Muscle of arm (tissue), 12 donors: ENCODE measurements around the gene TRIM32. TPM values are rescaled to one million over a fixed set of nuclear protein-coding genes. Genes with fewer than 3 reads are reported as not detected.
"Not testable (repeated sequence)": the region's sequence is repeated elsewhere in the genome, so short reads cannot be mapped to it uniquely, and the experiment has no call there.

Source experiments
- DNase-seq: peaks from one replicate; pipeline ENCODE4 v3.0.0-alpha.2; 2013
- polyA plus RNA-seq, 12 donors: library from polyadenylated mRNA; unstranded; fragments of 120-200 nt; gene quantifications; one replicate each; pipeline ENCODE4 v1.2.1, GENCODE V29; 2013; ENCODE audit not compliant: insufficient read length in 12 of 12

Gene TRIM32
- polyA plus RNA-seq, 12 donors: 11.1 to 16.3 (median 12.6) TPM; not detected in 1

DNA sequence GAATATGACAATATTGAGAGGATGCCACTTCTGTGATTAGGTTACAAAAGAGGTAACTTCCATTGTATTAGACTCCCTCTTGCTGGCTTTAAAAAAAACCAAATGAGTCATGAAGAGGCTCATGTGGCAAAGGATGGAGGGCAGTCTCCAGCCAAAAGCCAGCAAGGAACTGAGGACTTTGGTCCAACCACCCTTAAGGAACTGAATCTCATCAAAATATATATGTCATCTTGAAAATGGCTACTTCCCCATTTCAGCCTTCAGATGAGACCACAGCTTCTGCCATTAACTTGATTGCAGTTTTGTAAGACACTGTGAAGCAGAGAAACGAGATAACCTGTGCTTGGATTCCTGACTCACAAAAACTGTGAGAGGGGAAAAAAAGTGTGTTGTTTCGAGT lies 15.5 kb upstream of the TRIM32 start:
- DNase-seq: no peak

DNA sequence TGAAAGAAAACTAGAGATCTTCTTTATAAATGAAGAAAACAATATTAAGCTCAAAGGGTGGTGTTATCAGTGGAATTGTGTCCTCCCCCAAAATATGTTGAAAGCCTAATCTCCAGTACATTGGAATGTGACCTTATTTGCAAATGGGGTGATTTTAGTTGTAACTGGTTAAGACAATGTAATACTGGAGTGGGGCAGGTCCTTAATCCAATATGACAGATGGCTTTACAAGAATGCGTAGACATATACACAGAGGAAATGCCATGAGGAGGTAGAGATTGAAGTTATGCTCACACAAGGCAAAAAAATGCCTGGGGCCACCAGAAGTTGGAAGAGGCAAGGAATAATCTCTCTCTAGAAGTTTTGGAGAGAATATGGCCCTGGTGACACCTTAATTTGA lies 13.7 kb upstream of the TRIM32 start:
- DNase-seq: no peak

DNA sequence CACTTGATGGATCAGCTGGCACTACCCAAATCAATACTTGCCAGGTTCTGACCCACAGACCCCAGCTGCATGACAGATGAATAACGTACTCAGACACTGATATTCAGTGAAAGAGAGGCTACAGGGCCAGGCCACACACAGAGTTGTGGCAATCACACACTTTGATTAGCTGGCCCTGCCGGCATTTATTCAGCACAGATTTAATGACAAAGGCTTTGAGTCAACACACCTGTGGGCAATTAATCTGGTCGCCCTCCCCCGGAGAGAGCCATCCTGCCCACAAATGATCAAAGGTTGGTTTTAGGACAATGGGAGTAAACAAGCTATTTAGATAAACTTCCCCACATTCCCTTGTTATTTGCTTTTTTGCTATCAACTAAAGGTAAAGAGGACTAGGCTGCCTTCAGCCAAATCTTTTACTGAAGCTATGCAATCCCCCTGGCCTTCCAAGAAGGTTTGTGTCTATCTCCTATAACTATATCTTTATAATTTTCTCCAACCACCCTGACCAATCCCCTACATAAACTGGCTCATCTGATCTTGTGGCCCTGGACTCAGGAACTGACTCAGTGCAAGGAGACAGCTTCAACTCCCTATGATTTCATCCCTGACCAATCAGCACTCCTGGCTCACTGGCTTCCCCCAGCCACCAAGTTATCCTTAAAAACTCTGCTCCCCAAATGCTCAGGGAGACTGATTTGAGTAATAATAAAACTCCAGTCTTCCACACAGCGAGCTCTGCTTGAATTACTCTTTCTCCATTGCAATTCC lies 12.7 kb upstream of the TRIM32 start:
- no peak for DNase-seq

DNA sequence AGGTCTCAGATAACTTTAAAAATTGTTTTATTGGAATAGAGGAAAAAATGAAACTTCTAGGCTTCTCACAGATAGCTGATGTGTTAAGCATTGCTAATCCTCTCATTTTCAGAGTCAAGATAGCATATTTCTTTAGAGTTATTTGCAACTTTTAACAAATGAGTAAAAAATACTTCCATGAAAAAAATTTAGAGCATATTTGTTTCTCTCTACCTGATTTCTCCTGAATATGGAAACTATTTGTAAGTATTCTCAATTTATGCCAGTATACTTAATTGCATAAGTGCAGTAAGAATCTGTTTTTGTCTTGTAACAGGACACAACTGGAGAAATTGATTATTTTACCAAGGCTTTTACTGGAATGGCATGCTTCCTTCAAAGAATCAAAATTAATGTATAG lies 3.6 kb upstream of the TRIM32 start:
- DNase-seq: no peak

DNA sequence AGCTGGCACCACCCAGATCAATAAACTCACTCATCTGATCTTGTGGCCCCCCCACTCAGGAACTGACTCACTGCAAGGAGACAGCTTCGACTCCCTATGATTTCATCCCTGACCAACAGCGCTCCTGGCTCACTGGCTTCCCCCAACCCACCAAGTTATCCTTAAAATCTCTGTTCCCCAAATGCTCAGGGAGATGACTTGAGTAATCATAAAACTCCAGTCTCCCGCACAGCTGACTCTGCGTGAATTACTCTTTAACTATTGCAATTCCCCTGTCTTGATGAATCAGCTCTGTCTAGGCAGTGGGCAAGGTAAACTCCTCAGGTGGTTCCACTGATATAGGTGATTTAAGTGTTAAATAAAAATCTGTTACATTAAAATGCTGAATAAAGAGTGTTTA lies 1.9 kb upstream of the TRIM32 start:
- no peak for DNase-seq

DNA sequence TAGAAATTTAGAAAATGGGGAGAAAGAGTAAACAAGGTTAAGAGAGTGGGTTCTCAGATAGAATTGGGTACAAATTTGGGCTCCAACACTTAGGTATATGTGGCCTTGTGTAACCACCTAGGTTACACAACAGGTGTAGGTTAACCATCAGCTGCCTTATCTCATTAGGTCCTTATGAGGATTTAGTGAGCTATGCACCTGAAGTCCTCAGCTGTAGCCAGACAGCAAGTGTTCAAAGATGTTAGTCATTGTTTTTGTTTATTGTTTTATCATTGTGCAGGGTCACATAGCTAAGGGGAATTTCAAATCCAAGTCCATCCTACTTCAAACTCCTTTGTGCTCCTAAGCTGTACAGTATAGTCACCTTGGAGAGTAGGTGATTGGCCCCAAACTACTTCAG lies 970 bp upstream of the TRIM32 start:
- DNase-seq: no peak

DNA sequence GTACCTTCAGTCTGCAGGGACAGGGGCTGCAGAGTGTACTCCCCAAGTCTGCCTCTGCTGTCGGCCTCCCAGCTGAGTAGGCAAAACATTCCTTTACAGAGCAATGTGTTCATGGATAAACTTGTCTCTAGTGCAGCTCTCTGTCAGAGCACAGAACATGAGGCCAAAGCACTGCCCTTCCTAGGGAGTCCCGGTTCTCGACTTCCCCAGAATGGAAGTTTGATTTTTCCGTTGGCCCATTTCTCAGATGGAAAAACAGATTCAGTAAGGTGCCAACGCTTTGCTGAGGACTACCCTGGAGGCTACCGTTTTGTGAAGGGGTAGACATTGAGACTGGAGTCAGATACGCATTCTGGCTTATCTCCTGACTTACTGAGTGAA lies 422 bp upstream of the TRIM32 start:
- no peak for DNase-seq

DNA sequence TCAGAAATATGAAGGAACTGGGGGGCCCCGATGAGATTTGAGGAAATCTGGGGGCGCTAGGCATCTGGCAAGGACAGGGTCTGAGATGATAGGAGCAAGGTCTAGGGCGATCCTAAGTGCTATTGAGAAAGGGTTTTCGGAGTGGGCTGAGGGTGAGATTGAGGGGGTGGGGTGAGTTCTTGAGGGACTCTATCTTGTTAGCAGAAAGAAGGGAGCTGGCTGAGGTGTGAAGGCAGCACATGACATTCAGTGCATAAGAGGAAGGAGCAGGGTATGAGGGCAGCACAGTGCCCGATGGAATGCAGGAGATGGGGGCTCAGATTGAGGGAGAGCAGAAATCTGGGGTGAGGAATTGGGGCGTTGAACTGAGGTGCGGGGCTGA lies 640 bp downstream of the TRIM32 start:
- DNase-seq: no peak

DNA sequence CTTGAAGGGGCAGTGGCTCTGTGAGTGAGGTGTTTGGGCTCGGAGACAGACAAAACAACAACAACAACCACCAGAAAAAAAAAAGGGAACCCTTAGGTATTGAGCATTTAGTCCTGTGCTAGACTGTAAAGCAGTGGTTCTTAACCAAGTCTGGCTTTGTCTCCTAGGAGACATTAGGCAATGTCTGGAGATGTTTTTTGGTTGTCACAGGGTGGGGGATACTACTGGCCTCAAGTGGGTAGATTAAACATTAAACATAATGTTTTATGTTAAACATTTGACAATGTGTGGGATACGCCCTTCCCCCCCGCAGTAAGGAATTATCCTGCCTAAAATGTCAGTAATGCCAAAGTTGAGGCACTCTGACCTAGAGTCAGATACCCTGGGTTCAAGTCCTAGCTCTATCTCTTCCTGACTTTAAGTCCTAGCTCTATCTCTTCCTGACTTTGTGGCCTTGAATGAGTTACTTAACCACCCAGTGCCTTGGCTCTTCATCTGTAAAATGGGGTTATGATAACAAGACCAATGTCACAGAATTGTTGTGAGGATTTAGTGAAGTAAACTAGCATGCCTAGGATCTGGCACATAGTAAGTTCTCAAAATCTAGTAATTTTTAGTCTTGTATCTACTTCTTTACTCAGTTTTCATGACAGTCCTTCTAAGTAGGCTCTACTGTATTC lies 1.8 kb downstream of the TRIM32 start:
- no peak for DNase-seq

DNA sequence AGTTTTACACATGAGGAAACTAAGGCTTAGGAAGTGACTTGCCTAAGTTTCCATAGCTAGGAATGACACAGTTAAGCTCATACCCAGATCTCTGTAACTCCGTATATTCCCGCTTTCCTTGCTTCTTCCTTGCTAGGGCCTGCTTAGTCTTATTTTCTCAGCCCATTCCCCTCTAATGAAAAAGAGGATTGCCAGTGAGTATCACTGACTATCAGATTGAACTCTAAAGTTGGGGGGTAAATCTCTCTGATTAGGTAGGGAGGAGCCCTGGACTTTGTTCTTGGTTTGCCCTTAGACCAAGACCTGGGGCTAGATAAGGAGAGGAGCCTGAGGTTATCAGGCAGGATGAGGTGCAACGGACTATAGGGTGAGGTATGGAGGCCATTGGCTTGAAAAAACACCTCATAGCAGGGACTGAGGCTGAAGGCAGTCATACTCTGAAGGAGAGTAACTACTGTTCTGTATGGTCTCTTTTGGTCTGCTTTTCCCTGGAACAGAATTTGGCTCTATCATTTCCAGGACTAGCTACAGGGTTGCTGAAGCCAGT lies 2.5 kb downstream of the TRIM32 start:
- no peak for DNase-seq

DNA sequence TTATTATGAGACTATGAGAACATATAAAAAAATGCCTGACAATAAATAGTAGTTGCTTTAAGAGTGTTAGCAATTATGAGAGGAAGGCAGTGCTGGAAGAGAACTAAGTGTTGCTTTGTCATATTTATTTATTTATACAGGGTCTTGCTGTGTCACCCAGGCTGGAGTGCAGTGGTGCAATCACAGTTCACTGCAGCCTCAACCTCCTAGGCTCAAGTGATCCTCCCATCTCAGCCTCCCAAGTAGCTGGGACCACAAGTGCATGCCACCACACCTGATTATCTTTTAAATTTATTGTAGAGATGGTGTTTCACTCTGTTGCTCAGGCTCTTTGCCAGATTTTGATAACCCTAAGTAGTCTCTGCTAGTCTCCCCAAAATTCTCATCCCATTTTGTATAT lies 3.7 kb downstream of the TRIM32 start:
- not testable (repeated sequence) for DNase-seq

DNA sequence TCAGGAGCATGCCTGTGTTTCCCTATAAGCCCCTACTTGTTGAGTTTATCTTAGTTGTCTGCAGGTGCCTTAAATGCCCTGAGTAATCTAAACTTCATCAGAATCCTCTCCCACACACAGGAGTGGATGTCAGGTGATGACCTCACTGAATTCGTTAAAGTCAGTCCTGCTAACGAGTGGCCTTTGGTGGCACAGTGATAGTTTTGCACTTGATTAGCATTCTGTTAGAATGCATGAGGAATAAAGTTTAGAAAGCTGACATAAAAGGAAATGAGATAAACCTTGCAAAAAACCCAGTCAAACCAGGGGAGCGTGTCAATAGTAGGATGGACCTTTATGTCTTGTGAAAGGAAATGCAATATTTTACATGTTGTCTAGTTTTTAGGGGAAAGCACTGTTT lies 4.5 kb downstream of the TRIM32 start:
- DNase-seq: no peak

DNA sequence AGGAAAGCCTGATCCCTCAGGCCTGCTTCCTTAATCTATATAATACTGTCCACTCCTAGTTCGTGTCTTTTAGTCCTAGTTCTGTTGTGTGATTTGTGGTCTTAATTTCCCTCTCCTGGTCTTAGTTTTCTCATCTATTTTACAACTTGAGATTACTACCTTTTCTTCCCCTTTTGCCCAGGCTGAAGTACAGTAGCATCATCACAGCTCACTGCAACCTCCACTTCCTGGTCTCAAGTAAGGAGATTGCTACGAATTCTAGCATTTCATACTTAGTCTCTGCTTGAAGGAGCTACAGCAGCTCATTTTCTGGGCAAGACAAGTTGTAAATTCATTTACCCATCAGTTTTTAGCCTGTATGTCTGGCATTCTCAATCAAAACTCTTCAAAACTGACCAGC lies 5.5 kb downstream of the TRIM32 start:
- no peak for DNase-seq

DNA sequence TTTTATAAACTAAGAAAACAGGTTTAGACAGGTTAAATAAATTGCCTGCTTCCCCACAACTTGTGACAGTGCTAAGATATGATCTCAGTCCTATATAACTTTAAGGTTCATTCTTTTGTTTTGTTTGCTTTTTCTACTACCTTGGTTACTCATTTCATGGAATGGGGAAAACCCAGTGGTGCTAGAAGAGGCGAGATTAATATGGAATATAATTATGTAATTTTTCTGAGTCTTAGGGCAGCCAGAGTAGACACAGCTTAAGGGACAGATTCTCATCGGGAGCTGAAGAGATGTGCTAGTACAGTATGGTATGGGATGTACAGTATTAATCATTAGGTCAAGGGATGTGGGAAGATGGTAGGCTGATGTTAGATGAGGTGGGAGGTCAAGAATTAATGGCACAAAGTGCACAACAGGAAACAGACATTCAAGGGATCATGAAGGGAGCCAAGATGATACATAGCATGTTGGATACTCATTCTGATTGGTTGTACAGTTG lies 6.2 kb downstream of the TRIM32 start:
- no peak for DNase-seq

DNA sequence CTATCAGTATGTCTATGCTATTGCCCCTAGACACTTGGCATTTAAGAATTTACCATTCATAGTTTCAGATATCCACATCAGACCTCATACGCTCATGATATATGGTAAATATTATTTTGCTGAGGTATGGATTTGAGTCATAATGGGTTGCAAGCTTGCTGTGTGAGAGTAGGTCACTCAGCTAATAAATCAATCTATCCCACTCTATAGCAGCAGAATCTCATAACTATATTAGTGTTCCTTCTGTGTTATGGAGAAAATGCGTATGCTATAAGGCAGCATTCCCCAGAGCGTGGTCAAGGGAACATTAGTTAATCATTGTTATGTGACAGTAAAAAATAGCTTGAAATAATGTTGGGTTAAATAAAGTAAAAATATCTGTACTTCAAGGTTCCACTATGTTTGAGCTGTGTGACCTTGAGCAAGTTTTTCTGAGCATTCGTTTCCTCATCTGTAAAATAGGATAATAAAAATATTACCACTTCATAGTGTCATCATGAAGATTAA lies 7.7 kb downstream of the TRIM32 start:
- no peak for DNase-seq

DNA sequence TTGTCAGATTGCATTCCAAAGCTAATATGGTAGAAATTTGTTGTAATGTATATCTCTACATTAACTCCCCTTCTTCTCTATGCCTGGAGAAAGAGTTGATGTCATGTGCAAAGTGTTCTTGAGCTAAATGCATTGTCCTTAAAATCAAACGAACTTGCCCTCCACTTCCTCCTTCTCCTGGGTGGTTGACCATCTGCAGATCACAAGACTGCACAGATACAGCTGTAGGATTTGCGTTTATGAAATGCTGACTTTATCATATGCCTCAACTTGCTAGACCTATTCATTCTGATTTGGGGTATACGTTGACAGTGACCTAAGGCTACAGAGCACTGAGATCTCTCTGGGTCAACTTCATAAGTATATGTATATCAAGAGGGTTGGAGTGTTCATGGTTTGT lies 8.3 kb downstream of the TRIM32 start:
- no peak for DNase-seq

DNA sequence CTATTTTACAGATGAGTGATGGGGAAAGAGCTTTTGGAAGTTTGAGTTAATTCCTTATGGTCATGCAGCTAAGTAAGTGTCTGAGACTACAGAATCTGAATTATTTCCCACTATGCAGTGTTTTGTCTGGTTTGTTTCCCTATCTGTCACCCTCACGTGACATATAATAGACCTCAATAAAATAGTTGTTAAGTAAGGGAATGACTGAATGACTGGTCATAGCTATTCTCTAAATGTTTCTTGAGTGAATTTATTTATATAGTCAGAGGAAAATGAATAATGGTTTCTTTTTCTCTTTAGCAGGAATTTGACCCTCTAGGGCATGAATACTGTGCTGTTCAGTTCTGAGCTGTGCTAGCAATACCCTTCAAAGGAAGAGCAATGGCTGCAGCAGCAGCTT lies 10.3 kb downstream of the TRIM32 start:
- no peak for DNase-seq

DNA sequence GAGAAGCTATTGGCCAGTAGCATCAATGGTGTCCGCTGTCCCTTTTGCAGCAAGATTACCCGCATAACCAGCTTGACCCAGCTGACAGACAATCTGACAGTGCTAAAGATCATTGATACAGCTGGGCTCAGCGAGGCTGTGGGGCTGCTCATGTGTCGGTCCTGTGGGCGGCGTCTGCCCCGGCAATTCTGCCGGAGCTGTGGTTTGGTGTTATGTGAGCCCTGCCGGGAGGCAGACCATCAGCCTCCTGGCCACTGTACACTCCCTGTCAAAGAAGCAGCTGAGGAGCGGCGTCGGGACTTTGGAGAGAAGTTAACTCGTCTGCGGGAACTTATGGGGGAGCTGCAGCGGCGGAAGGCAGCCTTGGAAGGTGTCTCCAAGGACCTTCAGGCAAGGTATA lies 10.8 kb downstream of the TRIM32 start:
- DNase-seq: no peak

DNA sequence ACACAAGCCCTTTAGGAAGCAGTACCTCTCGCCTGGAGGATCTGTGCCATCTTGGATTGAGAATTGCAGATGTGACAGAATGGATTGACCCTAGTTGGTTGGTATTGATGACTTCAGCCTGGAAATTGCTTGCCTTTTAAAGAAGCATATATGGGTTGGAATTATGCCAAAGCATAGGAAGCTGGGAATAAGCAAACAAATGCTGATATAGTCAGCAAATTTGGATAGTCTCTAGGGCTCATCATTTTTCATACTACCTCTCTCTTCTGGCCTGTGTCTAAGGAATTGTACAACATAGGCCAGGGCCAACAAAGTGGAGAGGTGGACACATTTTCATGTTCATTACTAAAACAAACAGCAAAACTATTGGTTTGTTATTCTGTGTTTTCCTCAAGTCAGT lies 13.2 kb downstream of the TRIM32 start:
- DNase-seq: no peak

DNA sequence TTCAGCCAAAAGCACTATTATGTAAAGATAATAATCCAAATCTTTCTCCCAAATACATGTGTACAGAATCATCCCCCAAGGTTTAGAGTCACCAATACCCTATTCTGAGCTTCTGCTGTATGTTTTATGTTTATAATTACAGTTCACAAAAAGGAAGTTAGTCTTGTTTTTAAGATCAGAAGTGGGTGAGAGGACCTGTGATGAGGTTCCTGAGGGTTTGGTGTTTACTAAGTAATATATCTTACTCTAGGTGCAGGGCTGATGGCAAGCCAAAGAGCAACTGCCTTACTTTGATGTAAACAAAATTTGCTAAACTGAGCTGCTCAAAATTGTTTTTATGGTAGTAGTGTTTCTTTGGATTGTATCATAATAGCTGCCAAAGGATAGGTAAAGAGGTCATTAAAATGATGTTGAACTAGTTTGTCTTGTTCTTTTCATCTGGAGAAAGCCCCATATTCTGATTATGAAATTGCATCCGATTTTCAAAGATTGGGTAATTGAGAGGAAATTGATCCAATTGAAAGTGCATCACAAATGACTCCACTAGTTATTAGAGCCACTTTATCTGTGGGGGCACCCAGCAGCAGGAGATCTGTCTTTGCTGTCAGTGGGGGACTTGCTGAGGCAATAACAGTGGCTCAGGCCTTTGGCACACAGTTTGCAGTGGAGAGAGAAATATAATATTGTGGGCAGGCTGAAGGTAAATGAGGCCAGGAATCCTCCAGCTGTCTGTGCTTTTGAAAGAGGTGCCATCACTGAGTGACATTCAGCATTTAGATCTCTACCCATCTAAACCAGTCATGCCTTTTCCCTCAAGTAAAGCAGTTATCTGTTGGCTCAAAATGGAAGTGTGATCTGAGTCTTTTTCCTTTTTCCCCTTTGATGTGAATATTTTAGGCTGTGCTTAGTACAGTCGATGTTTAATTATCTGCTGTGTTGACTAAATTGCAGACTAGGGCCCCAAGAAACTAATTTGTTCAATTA lies 14.1 kb downstream of the TRIM32 start:
- no peak for DNase-seq

DNA sequence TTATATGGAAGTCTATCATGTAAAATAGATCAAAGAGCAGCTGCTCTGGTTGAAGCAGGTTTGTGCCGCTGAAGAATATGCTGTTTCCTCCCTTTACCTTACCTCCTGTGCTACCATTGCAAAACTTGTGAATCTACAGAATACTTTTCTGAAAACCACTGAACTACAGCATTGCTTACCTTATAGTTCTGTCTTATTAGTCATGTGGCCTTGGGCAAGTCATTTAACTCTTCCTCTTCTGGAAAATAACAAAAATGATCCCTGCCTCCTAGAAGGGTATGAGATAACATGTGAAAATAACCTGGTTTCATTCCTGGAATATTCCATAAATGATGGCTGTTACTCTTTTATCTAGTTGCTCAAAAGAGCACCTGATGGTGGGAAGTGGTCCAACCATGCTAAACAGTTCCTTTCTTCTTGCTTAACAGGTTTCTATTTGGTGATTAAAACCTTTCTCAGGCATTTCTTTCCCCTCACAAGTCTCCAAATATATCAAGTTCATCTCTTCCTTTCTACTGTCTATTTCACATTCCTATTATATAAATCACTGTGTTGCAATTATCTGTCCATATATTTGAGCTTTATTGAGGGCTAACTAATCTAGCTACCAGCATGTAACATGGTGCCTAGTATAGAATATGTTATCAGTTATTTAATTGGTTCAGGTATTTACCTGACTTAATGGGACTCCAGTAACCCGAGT lies 15.0 kb downstream of the TRIM32 start:
- no peak for DNase-seq
